ENCODE data around the gene INPP5D.

GRCh38 chr2:233056961-233057605 lies 3.1 kb upstream of the INPP5D start:
- TF ChIP-seq CTCF (IDR thresholded peaks at IDR 0.05; ENCODE audit: insufficient read depth, low read depth, low read length) = no peak
- no peak for TF ChIP-seq EZH2 (IDR thresholded peaks at IDR 0.05; ENCODE audit: insufficient read depth, low read length)
